Neuronal stem cell (in vitro differentiated cells): ENCODE data around the gene FCRL3.

Source experiments
- DNase-seq: peaks from one replicate; pipeline ENCODE4 v3.0.0-alpha.2; 2013; ENCODE audit warnings: low spot score
- H2AFZ ChIP-seq: one replicate; pipeline ENCODE4 v1.6.1; 2013; ENCODE audit warnings: mild to moderate bottlenecking, low read length, inconsistent platforms
- H2AK5ac ChIP-seq: 2 replicates; pipeline ENCODE4 v1.6.1; 2013; ENCODE audit warnings: low read depth, mild to moderate bottlenecking, inconsistent platforms, low read length, moderate library complexity, mixed read lengths
- H2BK120ac ChIP-seq: 2 replicates; pipeline ENCODE4 v1.6.1; 2013; ENCODE audit warnings: low read depth, mild to moderate bottlenecking, inconsistent platforms, low read length, moderate library complexity, mixed read lengths
- H2BK12ac ChIP-seq: one replicate; pipeline ENCODE4 v1.6.1; 2013; ENCODE audit warnings: low read length, inconsistent platforms
- H2BK15ac ChIP-seq: 2 replicates; pipeline ENCODE4 v1.6.1; 2013; ENCODE audit warnings: mild to moderate bottlenecking, low read length, inconsistent platforms, mixed read lengths
- H2BK5ac ChIP-seq: one replicate; pipeline ENCODE4 v1.6.1; 2013; ENCODE audit warnings: inconsistent platforms, mild to moderate bottlenecking, low read length, moderate library complexity
- H3K14ac ChIP-seq: one replicate; pipeline ENCODE4 v1.6.1; 2013; ENCODE audit warnings: low read length, inconsistent platforms
- H3K18ac ChIP-seq: 2 replicates; pipeline ENCODE4 v1.6.1; 2013; ENCODE audit warnings: low read length, inconsistent platforms
- H3K23ac ChIP-seq: 2 replicates; pipeline ENCODE4 v1.6.1; 2013; ENCODE audit warnings: low read depth, mild to moderate bottlenecking, mixed read lengths, low read length, inconsistent platforms; ENCODE audit not compliant: poor library complexity
- H3K27ac ChIP-seq: replicated peaks from 3 replicates; pipeline ENCODE4 v1.5.1; 2013; ENCODE audit warnings: low read length, inconsistent platforms
- H3K27me3 ChIP-seq, 3 experiments: 2 replicates each; pipeline ENCODE4 v1.6.1; 2013; ENCODE audit warnings: low read length in 3 of 3, mild to moderate bottlenecking in 2 of 3, inconsistent platforms in 1 of 3, low read depth in 1 of 3, mixed read lengths in 1 of 3, moderate library complexity in 1 of 3; ENCODE audit not compliant: control insufficient read depth in 3 of 3, insufficient read depth in 3 of 3
- H3K36me3 ChIP-seq, 2 donors: replicated peaks in 1 of 2; 2 replicates each; pipeline ENCODE4 v1.6.1; 2013; ENCODE audit warnings: low read length in 2 of 2; ENCODE audit not compliant: control insufficient read depth in 2 of 2, insufficient read depth in 2 of 2
- H3K4ac ChIP-seq: 2 replicates; pipeline ENCODE4 v1.6.1; 2013; ENCODE audit warnings: inconsistent platforms, mild to moderate bottlenecking, low read length, moderate library complexity
- H3K4me1 ChIP-seq, 2 donors: 1 replicate in 1 of 2; 2 replicates in 1 of 2; pipeline ENCODE4 v1.6.1; 2013; ENCODE audit warnings: low read length in 2 of 2, low read depth in 1 of 2; ENCODE audit not compliant: control insufficient read depth in 2 of 2, insufficient read depth in 1 of 2
- H3K4me2 ChIP-seq: one replicate; pipeline ENCODE4 v1.6.1; 2013; ENCODE audit warnings: mild to moderate bottlenecking, low read length, inconsistent platforms; ENCODE audit not compliant: insufficient read depth, poor library complexity, severe bottlenecking
- H3K4me3 ChIP-seq, 2 donors: 2 replicates each; pipeline ENCODE4 v1.5.1; 2013; ENCODE audit warnings: low read length in 2 of 2, mild to moderate bottlenecking in 2 of 2, inconsistent platforms in 1 of 2, moderate library complexity in 1 of 2
- H3K79me1 ChIP-seq: one replicate; pipeline ENCODE4 v1.6.1; 2013; ENCODE audit warnings: low read depth, mild to moderate bottlenecking, inconsistent platforms, low read length, moderate library complexity
- H3K9ac ChIP-seq: one replicate; pipeline ENCODE4 v1.6.1; 2013; ENCODE audit warnings: mild to moderate bottlenecking, low read depth, low read length, inconsistent platforms; ENCODE audit not compliant: poor library complexity
- H3K9me3 ChIP-seq, 2 donors: replicated peaks in 1 of 2; 2 replicates each; pipeline versions ENCODE3 to v1.6.1; 2013; ENCODE audit warnings: low read length in 2 of 2, mild to moderate bottlenecking in 2 of 2, inconsistent platforms in 1 of 2, low read depth in 1 of 2, mixed read lengths in 1 of 2, moderate library complexity in 1 of 2; ENCODE audit not compliant: control insufficient read depth in 2 of 2, insufficient read depth in 1 of 2
- H4K8ac ChIP-seq: one replicate; pipeline ENCODE4 v1.6.1; 2013; ENCODE audit warnings: low read depth, mild to moderate bottlenecking, inconsistent platforms, low read length, moderate library complexity
- H4K91ac ChIP-seq: one replicate; pipeline ENCODE4 v1.6.1; 2013; ENCODE audit warnings: low read length, low read depth, mild to moderate bottlenecking, inconsistent platforms; ENCODE audit not compliant: poor library complexity
- WGBS, 2 donors: extraction: QIAGEN DNeasy Blood & Tissue Kit; methylation state at CpG; one replicate each; pipeline ENCODE4 v1.1.7; 2013; ENCODE audit warnings: missing lambda C conversion rate in 2 of 2, mixed read lengths in 1 of 2; ENCODE audit not compliant: insufficient read length in 2 of 2, insufficient replicate concordance in 1 of 2; ENCODE audit errors: extremely low coverage in 2 of 2; 5-methylcytosine and 5-hydroxymethylcytosine counted together

Gene FCRL3

DNA sequence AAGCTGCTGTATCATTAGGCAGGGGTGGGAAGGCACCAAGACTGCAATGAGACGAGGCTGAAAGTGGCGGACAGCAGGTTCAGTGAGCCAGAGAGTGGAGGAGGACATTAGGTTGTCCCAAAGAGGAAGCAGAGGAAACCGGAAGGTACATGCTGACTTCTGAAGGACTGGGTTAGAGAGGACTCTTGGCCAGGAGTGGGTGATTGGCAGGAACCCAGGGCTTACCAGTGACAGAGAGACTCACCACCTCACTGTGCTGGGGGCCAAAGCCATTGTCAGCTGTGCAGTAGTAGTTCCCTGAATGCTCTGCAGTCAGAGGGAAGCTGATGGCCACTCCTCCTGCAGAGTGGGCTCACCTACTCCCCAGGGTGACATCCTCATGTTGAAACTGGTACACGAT is 60.8 kb downstream of the FCRL3 start:
- Histone ChIP-seq H3K9ac (no peak overlapping the region), H2BK5ac (no peak overlapping the region), H3K4me2 (no peak overlapping the region), H2BK15ac (no peak overlapping the region), H3K18ac (no peak overlapping the region), H3K9me3 (no peaks in the 10 kb centered on the region), H3K4ac (no peak overlapping the region), H4K91ac (no peak overlapping the region), H3K27ac (no peak overlapping the region), H3K23ac (no peak overlapping the region), H3K14ac (no peak overlapping the region), H3K27me3 (no peaks in the 10 kb centered on the region), H3K4me1 (peaks cover 0 to 4% of the 10 kb centered on the region in 2 donors), H2AFZ (no peak overlapping the region), H3K4me3 (no peak overlapping the region), H3K79me1 (no peaks in the 10 kb centered on the region), H4K8ac (no peak overlapping the region), H3K36me3 (no peaks in the 10 kb centered on the region), H2BK120ac (no peak overlapping the region), H2AK5ac (no peak overlapping the region), H2BK12ac (no peak overlapping the region)
- WGBS, 2 donors, result no CpG with 5 or more reads among the region's 4 CpGs
- no peak for DNase-seq

- no peaks in the 10 kb centered on the region for H3K4me1 ChIP-seq
- WGBS, 2 donors, result no CpG with 5 or more reads among the region's 1 CpG
- H4K8ac ChIP-seq, result no peak overlapping the region
- H3K27ac ChIP-seq, result no peak overlapping the region
- no peak overlapping the region for H3K23ac ChIP-seq
- no peak overlapping the region for H3K9ac ChIP-seq
- no peak overlapping the region for H3K4me3 ChIP-seq
- no peak overlapping the region for H4K91ac ChIP-seq
- H2BK5ac ChIP-seq, result no peak overlapping the region
- no peak overlapping the region for H3K4me2 ChIP-seq
- no peak overlapping the region for H2AK5ac ChIP-seq
- H3K27me3 ChIP-seq, result peaks cover 0 to 3% (median 0%) of the 10 kb centered on the region in 3 experiments
- H3K9me3 ChIP-seq, result no peaks in the 10 kb centered on the region
- DNase-seq, result no peak
- no peak overlapping the region for H2BK15ac ChIP-seq
- no peak overlapping the region for H3K14ac ChIP-seq
- H2AFZ ChIP-seq, result no peak overlapping the region
- H2BK12ac ChIP-seq, result no peak overlapping the region
- no peaks in the 10 kb centered on the region for H3K36me3 ChIP-seq
- no peak overlapping the region for H3K4ac ChIP-seq
- no peak overlapping the region for H2BK120ac ChIP-seq
- no peak overlapping the region for H3K18ac ChIP-seq
- H3K79me1 ChIP-seq, result no peaks in the 10 kb centered on the region
Observed at GRCh38 chr1:157628773-157629172, 71.8 kb downstream of the FCRL3 start.
